Testis (tissue), 2 donors: ENCODE data around the gene KIF6.

Source experiments
- POLR2A ChIP-seq: fragments of 450-650 bp; IDR thresholded peaks from one replicate; pipeline ENCODE4 v1.6.1; 2017; ENCODE audit warnings: antibody characterized with exemption, mild to moderate bottlenecking, moderate library complexity
- TF ChIP-seq, protein P1 (sequence below), 3 experiments: fragments of 450-650 bp in 2 of 3; fragments of 200-600 bp in 1 of 3; sonication (generic) in 1 of 3; IDR thresholded peaks; one replicate each; pipeline ENCODE4 v1.5.1; 2016 to 2019; ENCODE audit warnings: antibody characterized with exemption in 3 of 3, mild to moderate bottlenecking in 2 of 3, moderate library complexity in 1 of 3

DNA sequence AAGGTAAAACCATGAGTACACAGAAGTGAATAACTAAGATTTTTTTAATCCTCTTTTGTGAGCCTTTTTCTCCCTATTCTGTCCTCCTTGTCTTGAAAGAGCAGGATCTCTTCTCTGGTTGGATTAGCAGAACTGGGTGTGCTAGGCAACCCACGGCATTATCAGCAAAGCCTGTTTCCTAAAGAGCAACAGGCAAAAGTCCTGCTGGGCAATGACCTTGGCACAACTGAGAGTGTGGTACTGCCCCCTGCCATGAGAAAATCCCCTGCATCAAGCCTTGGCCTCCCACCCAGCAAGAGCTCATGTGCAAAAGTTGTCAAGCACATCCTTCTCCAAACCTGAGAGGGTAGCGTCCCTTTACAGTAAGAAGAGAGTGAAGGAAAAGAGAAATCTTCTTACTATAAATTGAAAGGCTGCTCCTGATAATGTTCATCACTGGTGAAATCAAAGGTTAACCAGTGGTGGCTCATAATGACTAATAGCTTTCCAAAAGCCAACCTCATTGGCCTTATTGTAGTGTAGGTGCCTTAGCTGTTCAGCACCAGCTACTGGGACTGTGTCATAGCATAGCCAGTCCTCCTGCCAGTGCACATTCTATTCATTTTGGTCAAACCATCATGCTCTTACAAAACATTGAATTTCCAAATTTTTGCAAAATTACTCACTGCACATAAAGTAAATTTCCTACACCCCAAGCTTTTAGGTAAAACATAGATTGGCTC is 17.1 kb downstream of the KIF6 start:
- no peak for TF ChIP-seq POLR2A
- TF ChIP-seq, protein P1, sequence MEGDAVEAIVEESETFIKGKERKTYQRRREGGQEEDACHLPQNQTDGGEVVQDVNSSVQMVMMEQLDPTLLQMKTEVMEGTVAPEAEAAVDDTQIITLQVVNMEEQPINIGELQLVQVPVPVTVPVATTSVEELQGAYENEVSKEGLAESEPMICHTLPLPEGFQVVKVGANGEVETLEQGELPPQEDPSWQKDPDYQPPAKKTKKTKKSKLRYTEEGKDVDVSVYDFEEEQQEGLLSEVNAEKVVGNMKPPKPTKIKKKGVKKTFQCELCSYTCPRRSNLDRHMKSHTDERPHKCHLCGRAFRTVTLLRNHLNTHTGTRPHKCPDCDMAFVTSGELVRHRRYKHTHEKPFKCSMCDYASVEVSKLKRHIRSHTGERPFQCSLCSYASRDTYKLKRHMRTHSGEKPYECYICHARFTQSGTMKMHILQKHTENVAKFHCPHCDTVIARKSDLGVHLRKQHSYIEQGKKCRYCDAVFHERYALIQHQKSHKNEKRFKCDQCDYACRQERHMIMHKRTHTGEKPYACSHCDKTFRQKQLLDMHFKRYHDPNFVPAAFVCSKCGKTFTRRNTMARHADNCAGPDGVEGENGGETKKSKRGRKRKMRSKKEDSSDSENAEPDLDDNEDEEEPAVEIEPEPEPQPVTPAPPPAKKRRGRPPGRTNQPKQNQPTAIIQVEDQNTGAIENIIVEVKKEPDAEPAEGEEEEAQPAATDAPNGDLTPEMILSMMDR (IDR thresholded peaks at IDR 0.05) = no peak
